Measurements from ENCODE around the gene NAALADL2.
"Not testable (repeated sequence)": the region's sequence is repeated elsewhere in the genome, so short reads cannot be mapped to it uniquely, and the experiment has no call there.

Gene NAALADL2

GRCh38 chr3:175270866-175271265 lies 411.7 kb downstream of the NAALADL2 start:
- Histone ChIP-seq H3K27me3 (ENCODE audit: insufficient read depth, low read length, poor library complexity) (no peaks in the 10 kb centered on the region), H3K4me3 (ENCODE audit: low read depth in 1 of 2, low read length in 2 of 2) (no peak overlapping the region), H4K20me1 (ENCODE audit: insufficient read depth, low read length) (no peaks in the 10 kb centered on the region), H3K4me2 (ENCODE audit: insufficient read depth, low read length) (no peak overlapping the region), H3K4me1 (ENCODE audit: insufficient read depth, low read length) (no peaks in the 10 kb centered on the region), H3K36me3 (ENCODE audit: insufficient read depth, low read length) (no peaks in the 10 kb centered on the region), H2AFZ (ENCODE audit: low read depth, low read length) (no peak overlapping the region), H3K9ac (ENCODE audit: low read depth, low read length) (no peak overlapping the region), H3K79me2 (ENCODE audit: insufficient read depth, low read length) (no peaks in the 10 kb centered on the region), H3K27ac (ENCODE audit: low read length) (no peak overlapping the region), H3K9me3 (ENCODE audit: insufficient read depth, low read length, severe bottlenecking) (no peaks in the 10 kb centered on the region)
- no peak for DNase-seq
- TF ChIP-seq CTCF (IDR thresholded peaks at IDR 0.05; ENCODE audit: borderline replicate concordance, extremely low read depth, low read length, poor library complexity, severe bottlenecking), result no peak
- TF ChIP-seq EZH2 (IDR thresholded peaks at IDR 0.05; ENCODE audit: borderline replicate concordance, low read depth, low read length, severe bottlenecking), result no peak
- no peak for ATAC-seq (ENCODE audit: insufficient read depth, low read depth)

GRCh38 chr3:175271465-175271864 lies 412.3 kb downstream of the NAALADL2 start:
- not testable (repeated sequence) for H3K27me3 ChIP-seq (ENCODE audit: insufficient read depth, low read length, poor library complexity); H3K9me3 ChIP-seq (ENCODE audit: insufficient read depth, low read length, severe bottlenecking); H4K20me1 ChIP-seq (ENCODE audit: insufficient read depth, low read length); DNase-seq; H3K4me3 ChIP-seq (ENCODE audit: low read depth in 1 of 2, low read length in 2 of 2); H3K27ac ChIP-seq (ENCODE audit: low read length); H3K9ac ChIP-seq (ENCODE audit: low read depth, low read length); H2AFZ ChIP-seq (ENCODE audit: low read depth, low read length); H3K4me1 ChIP-seq (ENCODE audit: insufficient read depth, low read length); H3K36me3 ChIP-seq (ENCODE audit: insufficient read depth, low read length); H3K4me2 ChIP-seq (ENCODE audit: insufficient read depth, low read length); H3K79me2 ChIP-seq (ENCODE audit: insufficient read depth, low read length); ATAC-seq (ENCODE audit: insufficient read depth, low read depth)

- H3K4me3 ChIP-seq (ENCODE audit: low read depth in 1 of 2, low read length in 2 of 2), result no peak overlapping the region
- H3K9ac ChIP-seq (ENCODE audit: low read depth, low read length), result no peak overlapping the region
These were observed 413.3 kb downstream of the NAALADL2 start for GRCh38 chr3:175272392-175272791.

GRCh38 chr3:175273573-175273972 lies 414.4 kb downstream of the NAALADL2 start:
- no peak overlapping the region for H3K9ac ChIP-seq (ENCODE audit: low read depth, low read length)
- no peaks in the 10 kb centered on the region for H3K4me1 ChIP-seq (ENCODE audit: insufficient read depth, low read length)
- no peak overlapping the region for H2AFZ ChIP-seq (ENCODE audit: low read depth, low read length)
- H3K79me2 ChIP-seq (ENCODE audit: insufficient read depth, low read length), result no peaks in the 10 kb centered on the region
- no peaks in the 10 kb centered on the region for H3K27me3 ChIP-seq (ENCODE audit: insufficient read depth, low read length, poor library complexity)
- H3K4me2 ChIP-seq (ENCODE audit: insufficient read depth, low read length), result no peak overlapping the region
- no peaks in the 10 kb centered on the region for H3K9me3 ChIP-seq (ENCODE audit: insufficient read depth, low read length, severe bottlenecking)
- ATAC-seq (ENCODE audit: insufficient read depth, low read depth) (no peak), DNase-seq (no peak)
- H4K20me1 ChIP-seq (ENCODE audit: insufficient read depth, low read length), result no peaks in the 10 kb centered on the region
- no peak overlapping the region for H3K4me3 ChIP-seq (ENCODE audit: low read depth in 1 of 2, low read length in 2 of 2)
- H3K27ac ChIP-seq (ENCODE audit: low read length), result no peak overlapping the region
- no peaks in the 10 kb centered on the region for H3K36me3 ChIP-seq (ENCODE audit: insufficient read depth, low read length)
- TF ChIP-seq EZH2 (IDR thresholded peaks at IDR 0.05; ENCODE audit: borderline replicate concordance, low read depth, low read length, severe bottlenecking) (no peak), CTCF (IDR thresholded peaks at IDR 0.05; ENCODE audit: borderline replicate concordance, extremely low read depth, low read length, poor library complexity, severe bottlenecking) (no peak)

More at GRCh38 chr3:175272392-175272791, 413.3 kb downstream of the NAALADL2 start:
- no peak overlapping the region for H3K27ac ChIP-seq (ENCODE audit: low read length)
- ATAC-seq (ENCODE audit: insufficient read depth, low read depth) (no peak), DNase-seq (no peak)
- H3K4me2 ChIP-seq (ENCODE audit: insufficient read depth, low read length), result no peak overlapping the region
- no peaks in the 10 kb centered on the region for H3K27me3 ChIP-seq (ENCODE audit: insufficient read depth, low read length, poor library complexity)
- no peaks in the 10 kb centered on the region for H3K4me1 ChIP-seq (ENCODE audit: insufficient read depth, low read length)
- no peak overlapping the region for H2AFZ ChIP-seq (ENCODE audit: low read depth, low read length)
- no peaks in the 10 kb centered on the region for H3K9me3 ChIP-seq (ENCODE audit: insufficient read depth, low read length, severe bottlenecking)
- no peak for TF ChIP-seq CTCF (IDR thresholded peaks at IDR 0.05; ENCODE audit: borderline replicate concordance, extremely low read depth, low read length, poor library complexity, severe bottlenecking)
- TF ChIP-seq EZH2 (IDR thresholded peaks at IDR 0.05; ENCODE audit: borderline replicate concordance, low read depth, low read length, severe bottlenecking), result no peak
- H3K36me3 ChIP-seq (ENCODE audit: insufficient read depth, low read length), result no peaks in the 10 kb centered on the region
- no peaks in the 10 kb centered on the region for H4K20me1 ChIP-seq (ENCODE audit: insufficient read depth, low read length)
- H3K79me2 ChIP-seq (ENCODE audit: insufficient read depth, low read length), result no peaks in the 10 kb centered on the region

Data from DND-41 (cell line).